ENCODE measurements around the gene ASPDH.

The ASPDH gene

DNA sequence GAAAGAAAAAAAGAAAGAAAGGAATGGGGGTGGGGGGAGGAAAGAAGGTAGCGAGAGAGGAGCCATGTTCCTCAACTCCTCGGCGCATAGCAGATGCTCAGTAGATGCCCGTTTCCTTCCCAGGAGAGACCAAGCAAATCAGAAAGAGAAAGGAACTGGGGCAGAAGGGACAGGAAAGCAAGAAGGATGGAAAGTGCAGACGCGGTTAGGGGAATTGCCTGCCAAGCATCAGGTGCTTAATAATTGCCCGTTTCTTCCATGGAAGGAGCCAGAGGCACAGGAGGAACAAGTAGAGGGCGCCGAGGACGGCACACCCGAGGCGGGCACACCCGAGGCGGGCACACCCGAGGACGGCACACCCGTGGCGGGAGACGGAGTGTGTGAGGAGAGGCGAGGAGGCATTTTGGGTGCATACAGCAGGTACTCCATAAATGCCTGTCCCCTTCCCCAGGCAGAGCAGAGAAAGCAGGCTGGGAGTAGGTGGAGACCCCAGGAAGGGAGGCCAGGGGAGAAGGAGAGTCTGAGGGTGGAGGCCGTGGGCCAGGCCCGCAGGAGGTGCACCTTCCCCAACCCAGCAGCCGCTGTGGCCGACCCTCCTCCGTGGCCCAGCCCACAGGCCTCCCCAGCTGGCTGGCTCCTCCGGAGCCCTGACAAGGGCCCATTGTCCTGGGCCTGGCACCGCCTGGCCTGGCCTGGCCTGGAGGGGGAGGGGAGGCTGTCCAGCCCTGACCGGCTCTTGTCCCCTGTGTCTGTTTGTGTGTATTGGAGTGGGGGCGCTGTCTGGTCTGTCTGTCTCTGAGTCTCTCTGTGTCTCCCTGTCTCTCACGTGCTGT lies 17.3 kb downstream of the ASPDH start:
- no peak for DNase-seq (ENCODE audit: low read depth)

DNA sequence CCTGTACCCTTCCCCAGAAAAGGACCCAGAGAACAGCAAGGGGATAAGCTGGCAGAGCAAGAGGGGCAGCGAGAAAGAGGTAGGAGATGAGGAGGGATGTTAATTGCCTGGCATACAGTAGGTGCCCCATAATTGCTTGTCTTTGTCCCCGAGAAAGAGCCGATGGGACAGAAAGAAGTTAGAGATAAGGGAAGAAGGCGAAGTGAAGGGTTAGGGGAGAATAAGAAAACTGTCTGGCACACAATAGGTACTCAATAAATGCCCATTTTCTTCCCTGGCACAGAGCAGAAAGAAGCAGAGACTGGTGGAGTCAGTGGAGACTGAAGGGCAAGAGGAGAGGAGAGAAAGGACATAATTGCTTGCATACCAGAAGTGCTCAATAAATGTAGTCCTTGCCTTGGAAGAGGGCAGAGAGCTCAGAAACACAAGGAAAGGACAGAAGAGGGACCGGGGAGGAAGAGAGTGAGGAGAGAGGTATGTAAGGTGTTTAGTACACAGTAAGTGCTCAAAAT lies 18.6 kb downstream of the ASPDH start:
- DNase-seq (ENCODE audit: low read depth): no peak

DNA sequence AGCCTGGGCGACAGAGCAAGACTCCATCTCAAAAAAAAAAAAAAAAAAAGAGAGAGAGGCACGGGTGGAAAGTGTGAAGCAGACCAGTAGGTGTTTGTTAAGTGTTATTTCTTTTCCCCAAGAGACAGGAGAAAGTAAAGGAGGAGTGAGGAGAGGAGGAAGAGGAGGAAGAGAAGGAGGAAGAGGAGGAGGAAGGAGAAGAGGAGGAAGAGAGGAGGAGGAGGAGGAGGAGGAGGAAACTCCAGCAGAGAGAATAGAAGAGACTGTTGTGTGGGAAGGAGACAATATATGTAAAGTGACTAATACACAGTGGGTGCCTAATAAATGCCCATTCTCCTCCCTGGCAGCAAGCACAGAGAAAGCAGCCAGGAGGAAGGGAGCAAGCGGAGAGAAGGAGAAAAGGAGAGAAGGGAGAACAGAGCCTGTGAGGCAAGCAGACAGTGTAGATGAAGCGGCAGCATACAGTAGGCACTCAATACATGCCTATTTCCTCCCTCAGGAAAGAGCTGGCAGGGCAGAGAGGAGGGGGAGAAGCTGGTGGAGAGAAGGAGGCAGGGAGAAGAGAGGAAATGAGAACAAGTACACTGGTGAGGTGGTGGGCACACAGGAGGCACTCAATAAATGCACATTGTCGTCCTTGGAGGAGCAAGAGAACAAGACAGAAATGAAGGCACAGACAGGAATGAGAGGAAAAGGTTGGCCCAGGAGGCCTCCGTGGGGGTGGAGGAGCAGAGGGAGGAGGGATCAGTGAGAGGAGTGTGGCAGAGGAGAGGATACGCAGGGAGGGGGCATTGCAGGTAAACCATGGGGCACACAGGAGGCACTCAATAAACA lies 19.3 kb downstream of the ASPDH start:
- DNase-seq (ENCODE audit: low read depth): no peak

DNA sequence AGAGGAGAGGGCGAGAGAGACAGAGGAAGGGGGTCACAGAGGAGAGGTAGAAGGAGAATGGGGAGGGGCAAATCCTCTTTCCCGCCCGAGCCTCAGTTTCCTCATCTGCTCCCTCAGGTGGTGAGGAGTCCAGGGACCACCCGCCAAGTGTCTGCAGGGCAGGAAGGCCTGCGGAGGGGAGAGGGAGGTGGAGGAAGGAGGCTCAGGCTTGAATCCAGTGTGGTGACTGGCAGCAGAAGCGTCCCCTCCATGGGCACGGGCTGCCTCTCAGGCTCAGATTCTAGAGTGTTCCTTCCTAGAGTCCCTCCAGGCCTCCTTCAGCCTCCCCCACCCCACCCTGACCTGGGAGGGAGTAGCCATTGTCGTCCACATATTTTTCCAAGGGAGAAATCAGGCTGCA lies 20.5 kb downstream of the ASPDH start:
- DNase-seq (ENCODE audit: low read depth): no peak

GRCh38 chr19:50492303-50493052 lies 21.2 kb downstream of the ASPDH start:
- DNase-seq (ENCODE audit: low read depth): no peak

- DNase-seq (ENCODE audit: low read depth): no peak
Observed at GRCh38 chr19:50490991-50491472, 22.7 kb downstream of the ASPDH start.

DNA sequence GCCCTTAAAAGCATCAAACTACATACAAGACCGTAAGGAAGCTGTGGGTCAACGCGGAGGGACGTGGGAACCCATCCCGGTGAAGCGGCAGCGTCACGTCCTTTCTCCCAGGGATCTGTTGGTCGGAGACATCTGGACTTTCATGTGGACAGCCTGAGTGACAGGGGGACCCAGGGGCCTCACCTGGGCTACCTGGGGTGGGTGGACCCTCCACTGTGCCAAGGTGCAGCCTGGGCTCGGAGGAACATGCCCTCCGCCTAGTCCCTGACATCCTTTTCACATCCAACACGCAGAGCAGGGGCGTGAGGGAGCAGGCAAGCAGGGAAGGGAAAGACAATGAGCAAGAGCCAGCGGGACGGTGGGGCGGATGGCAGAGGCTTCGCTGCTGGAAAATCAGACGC lies 23.3 kb downstream of the ASPDH start:
- no peak for DNase-seq (ENCODE audit: low read depth)

GRCh38 chr19:50489461-50490011 lies 24.2 kb downstream of the ASPDH start:
- DNase-seq (ENCODE audit: low read depth): no peak

DNA sequence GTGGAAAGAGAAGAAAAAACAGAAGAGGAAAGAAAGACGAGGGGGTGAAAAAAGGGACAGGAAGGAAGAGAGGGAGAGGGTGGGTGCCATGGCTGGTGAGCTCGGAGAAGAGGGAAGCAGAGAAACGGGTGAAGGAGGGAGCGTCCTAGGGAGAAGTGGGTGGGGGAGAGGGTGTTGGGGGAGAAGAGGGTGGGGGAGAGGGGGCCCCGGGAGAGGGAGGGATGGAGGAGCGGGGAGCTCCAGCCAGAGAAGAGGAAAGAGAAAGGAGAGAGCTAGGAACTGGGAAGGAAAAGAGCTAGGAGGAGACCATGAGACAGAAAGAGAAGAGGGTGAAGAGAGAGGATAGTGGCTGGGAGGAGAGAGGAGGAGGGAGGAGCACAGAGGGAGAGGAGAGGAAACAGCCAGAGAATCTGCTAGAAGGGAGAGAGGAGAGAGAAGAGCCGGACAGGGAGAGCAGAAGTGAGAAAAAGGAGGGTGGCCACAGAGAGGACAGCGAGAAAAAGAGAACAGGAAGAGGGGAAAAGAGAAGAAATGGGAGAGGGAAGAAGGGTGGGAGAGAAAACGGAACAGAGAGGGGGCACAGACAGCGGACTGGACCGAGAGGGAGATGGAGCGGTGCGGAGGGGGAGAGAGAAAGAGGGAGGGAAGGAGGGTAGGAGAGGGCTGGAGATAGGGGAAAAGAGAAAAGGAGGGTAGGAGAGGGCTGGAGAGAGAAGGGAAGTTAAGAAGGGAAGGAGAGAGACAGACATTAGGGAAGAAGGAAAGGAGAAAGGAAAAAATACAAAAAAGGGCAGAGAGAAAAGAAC lies 25.1 kb downstream of the ASPDH start:
- no peak for DNase-seq (ENCODE audit: low read depth)

GRCh38 chr19:50486823-50487515 lies 26.7 kb downstream of the ASPDH start:
- peak; percentile 12 for DNase-seq (ENCODE audit: low read depth)

DNA sequence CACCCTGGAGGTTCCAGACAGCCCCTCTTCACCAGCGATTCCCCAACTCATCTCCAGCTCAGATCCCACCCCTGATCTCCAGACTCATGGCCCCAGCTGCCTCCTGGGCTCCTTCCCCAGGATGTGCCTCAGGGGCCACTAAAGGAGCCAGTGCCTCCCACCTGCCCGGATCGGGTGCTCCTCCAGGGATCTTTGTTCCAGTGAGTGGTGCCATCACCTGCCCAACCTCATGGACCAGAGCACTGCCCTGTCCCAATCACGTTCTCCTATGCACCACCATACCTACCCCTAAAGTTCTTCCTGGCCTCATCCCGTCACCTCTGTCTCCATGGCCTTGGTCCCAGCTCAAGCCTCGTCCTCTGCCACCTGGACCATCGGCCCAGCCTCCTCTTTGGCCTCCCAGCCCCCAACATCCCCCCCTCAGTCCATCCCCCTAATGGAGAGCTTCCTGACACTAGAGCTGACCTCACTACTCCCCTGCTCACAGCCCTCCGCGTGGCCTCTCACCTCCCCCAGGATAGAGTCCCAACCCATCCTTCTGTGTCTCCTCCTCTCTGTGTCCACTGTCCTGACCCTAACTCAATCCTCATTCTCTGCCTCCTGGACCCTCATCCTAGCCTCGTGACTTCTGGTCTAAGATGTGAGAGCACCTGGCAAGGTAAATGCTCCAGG lies 28.3 kb downstream of the ASPDH start:
- DNase-seq (ENCODE audit: low read depth): no peak

DNA sequence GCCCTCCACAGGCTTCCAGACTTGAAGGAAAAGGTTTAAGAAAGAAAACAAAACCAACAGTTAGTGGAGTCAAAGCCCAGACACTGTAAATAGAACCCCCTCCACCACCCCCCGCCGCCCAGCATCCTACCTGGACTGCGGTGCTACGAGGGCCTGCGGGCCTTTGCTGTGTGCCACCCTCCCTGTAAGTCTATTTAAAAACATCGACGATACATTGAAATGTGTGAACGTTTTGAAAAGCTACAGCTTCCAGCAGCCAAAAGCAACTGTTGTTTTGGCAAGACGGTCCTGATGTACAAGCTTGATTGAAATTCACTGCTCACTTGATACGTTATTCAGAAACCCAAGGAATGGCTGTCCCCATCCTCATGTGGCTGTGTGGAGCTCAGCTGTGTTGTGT lies 30.8 kb downstream of the ASPDH start:
- DNase-seq (ENCODE audit: low read depth): no peak

- no peak for DNase-seq (ENCODE audit: low read depth)
Observed at GRCh38 chr19:50482271-50482855, 31.4 kb downstream of the ASPDH start.

GRCh38 chr19:50481351-50482149 lies 32.2 kb downstream of the ASPDH start:
- DNase-seq (ENCODE audit: low read depth): no peak

DNA sequence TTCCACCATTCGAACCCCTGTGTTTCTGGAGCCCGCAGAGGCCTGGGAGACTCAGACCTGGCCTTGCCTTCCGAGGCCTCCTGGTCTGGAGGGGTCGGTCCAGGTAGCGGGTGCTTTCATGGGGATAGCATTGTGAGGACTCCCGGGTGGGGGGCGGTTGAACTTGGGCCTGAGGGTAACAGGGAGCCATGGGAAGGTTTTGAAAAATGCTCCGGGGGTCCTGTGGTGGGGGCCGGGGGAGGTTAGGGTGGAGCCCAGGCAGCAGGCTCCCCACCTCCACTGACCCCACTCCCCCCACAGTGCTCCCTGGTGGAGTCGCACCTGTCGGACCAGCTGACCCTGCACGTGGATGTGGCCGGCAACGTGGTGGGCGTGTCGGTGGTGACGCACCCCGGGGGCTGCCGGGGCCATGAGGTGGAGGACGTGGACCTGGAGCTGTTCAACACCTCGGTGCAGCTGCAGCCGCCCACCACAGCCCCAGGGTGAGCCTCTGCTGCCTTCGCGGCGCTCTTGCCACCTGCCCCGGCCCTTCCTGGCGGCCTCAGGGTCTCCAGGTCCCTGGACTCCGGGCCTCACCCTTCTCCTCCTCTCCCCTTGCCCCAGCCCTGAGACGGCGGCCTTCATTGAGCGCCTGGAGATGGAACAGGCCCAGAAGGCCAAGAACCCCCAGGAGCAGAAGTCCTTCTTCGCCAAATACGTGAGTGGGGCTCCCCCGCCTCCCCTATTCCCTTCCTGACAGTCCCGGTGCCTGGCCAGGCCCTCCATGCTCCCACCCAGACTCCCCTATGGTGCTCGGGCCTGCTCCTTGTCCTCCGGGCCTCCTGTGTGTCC lies 33.2 kb downstream of the ASPDH start:
- no peak for DNase-seq (ENCODE audit: low read depth)

- DNase-seq (ENCODE audit: low read depth): no peak
Observed at GRCh38 chr19:50479761-50480251, 33.9 kb downstream of the ASPDH start.

DNA sequence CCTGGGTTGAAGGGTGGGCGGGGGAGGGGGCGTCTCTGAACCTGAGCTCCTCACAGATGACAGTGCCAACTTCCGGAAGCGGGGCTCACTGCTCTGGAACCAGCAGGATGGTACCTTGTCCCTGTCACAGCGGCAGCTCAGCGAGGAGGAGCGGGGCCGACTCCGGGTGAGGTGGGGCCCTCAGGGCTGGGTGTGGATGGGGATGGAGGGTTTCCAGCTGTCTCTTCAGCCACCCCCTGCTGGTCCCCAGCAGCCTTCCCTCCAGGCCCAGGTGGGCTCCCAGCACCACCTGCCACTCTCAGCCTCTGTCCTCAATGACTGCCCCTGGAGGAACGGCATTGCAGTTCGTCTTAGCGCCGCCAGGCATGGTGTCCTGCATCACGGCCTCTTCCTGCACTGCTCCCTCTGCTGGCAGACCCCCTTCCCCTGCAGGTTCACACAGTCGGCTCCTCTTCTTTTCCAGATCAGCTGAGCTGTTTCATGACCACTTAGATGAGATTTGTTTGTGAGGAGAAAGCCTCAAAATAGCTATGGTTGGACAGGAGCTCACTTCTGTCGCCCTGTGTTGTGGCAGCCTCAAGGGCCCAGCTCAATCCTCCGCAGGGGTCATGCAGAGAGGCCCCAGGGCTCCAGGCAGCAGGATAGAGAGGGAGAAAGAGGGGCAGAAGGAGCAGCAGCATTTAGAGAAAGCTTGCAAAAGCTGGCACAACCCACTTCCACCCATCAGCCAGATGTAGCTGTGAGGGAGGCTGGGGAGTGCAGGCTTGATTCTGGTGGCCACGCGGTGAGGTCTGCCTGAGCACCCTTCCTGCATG lies 34.6 kb downstream of the ASPDH start:
- no peak for DNase-seq (ENCODE audit: low read depth)
